GM12865 (cell line): ENCODE results near the gene ANKS4B.

Source experiments
- DNase-seq: peaks from one replicate; pipeline ENCODE4 v3.0.0; 2010; ENCODE audit warnings: low read depth
- H3K4me3 ChIP-seq: 2 replicates; pipeline ENCODE4 v1.5.1; 2011; ENCODE audit warnings: mild to moderate bottlenecking, low read depth, low read length, control low read depth
- CTCF ChIP-seq: IDR thresholded peaks from 2 replicates; pipeline ENCODE4 v1.5.1; 2011; ENCODE audit warnings: low read length, control low read depth, low read depth, inconsistent platforms; ENCODE audit not compliant: insufficient read depth; ENCODE audit errors: missing control alignments

The ANKS4B gene

GRCh38 chr16:21203155-21203797 lies 30.2 kb upstream of the ANKS4B start:
- DNase-seq: no peak
- no peak for TF ChIP-seq CTCF
- no peak overlapping the region for H3K4me3 ChIP-seq

- DNase-seq: no peak
- no peak for TF ChIP-seq CTCF
- no peak overlapping the region for H3K4me3 ChIP-seq
These were observed 28.2 kb upstream of the ANKS4B start for GRCh38 chr16:21205303-21205702.

- TF ChIP-seq CTCF: no peak
These were observed 26.9 kb upstream of the ANKS4B start for GRCh38 chr16:21206550-21206949.

GRCh38 chr16:21208446-21209230 lies 24.9 kb upstream of the ANKS4B start:
- no peak overlapping the region for H3K4me3 ChIP-seq
- DNase-seq: no peak
- TF ChIP-seq CTCF: no peak

More at GRCh38 chr16:21206550-21206949, 26.9 kb upstream of the ANKS4B start:
- DNase-seq: no peak
- H3K4me3 ChIP-seq: no peak overlapping the region

GRCh38 chr16:21211486-21211885 lies 22.0 kb upstream of the ANKS4B start, which contains the start of gene ZP2:
ZP2 (minus strand) TSS chr16:21211574; CDS start chr16:21211547, 27 bp downstream.
- no peak for TF ChIP-seq CTCF
- DNase-seq: no peak

GRCh38 chr16:21214086-21214485 lies 19.4 kb upstream of the ANKS4B start:
- no peak for TF ChIP-seq CTCF
- no peak overlapping the region for H3K4me3 ChIP-seq
- no peak for DNase-seq

More at GRCh38 chr16:21211486-21211885, 22.0 kb upstream of the ANKS4B start, which contains the start of gene ZP2:
- no peak within 1 kb of the TSS for H3K4me3 ChIP-seq
